ENCODE results near the gene CORO6. TPM values are rescaled to one million over a fixed set of nuclear protein-coding genes. Genes with fewer than 3 reads are reported as not detected.
A peak's percentile ranks its signal among the peaks of the same experiment; 100 is the strongest.

CORO6 gene
- total RNA-seq, 1 experiment from 2014 or later, result 2.3 TPM

- Histone ChIP-seq H4K20me1 (ENCODE audit: control insufficient read depth, insufficient read depth, insufficient read length) (no peaks in the 10 kb centered on the region), H3K18ac (ENCODE audit: insufficient read length, low read depth, low read length) (no peak overlapping the region), H3K27me3 (ENCODE audit: insufficient read depth, low read length) (peaks cover 11% of the 10 kb centered on the region), H2BK20ac (ENCODE audit: low read depth, low read length, poor library complexity, severe bottlenecking) (no peak overlapping the region), H3K9me3 (ENCODE audit: control insufficient read depth, low read depth, low read length) (no peaks in the 10 kb centered on the region), H3K79me1 (ENCODE audit: insufficient read depth, low read depth, low read length, poor library complexity, severe bottlenecking) (no peaks in the 10 kb centered on the region), H2BK15ac (ENCODE audit: low read depth, low read length) (no peak overlapping the region), H2AK5ac (ENCODE audit: insufficient read length, low read length) (no peak overlapping the region), H4K8ac (replicated peaks; ENCODE audit: insufficient read length, low read depth, low read length) (no peak overlapping the region), H2AFZ (ENCODE audit: low read length) (no peak overlapping the region), H3K14ac (ENCODE audit: insufficient read depth, low read length) (no peak overlapping the region), H3K23me2 (ENCODE audit: insufficient read length, low read depth, low read length, poor library complexity, severe bottlenecking) (peaks cover 9% of the 10 kb centered on the region), H3K79me2 (ENCODE audit: insufficient read depth, low read length) (no peaks in the 10 kb centered on the region), H3K9ac (ENCODE audit: extremely low read depth, insufficient read length, low read length) (no peak overlapping the region), H2BK5ac (ENCODE audit: insufficient read length, low read length) (no peak overlapping the region), H4K91ac (ENCODE audit: insufficient read length, low read depth, low read length) (no peak overlapping the region), H3T11ph (ENCODE audit: low read length) (no peak overlapping the region), H3K23ac (ENCODE audit: insufficient read length, low read depth, low read length) (no peak overlapping the region), H3K4me2 (ENCODE audit: insufficient read depth, insufficient read length, low read length) (peak overlapping the region; percentile 23), H3K56ac (ENCODE audit: insufficient read length, low read depth, low read length) (no peak overlapping the region), H3K27ac (ENCODE audit: insufficient read length, low read depth, low read length) (no peak overlapping the region), H3K4me1 (ENCODE audit: insufficient read depth, low read length) (no peaks in the 10 kb centered on the region; the same call in 1 of the 2 replicates), H3K4ac (ENCODE audit: low read depth, low read length) (no peak overlapping the region), H4K5ac (ENCODE audit: insufficient read length, low read depth, low read length) (no peak overlapping the region), H2BK12ac (ENCODE audit: insufficient read length, low read depth, low read length) (no peak overlapping the region), H2BK120ac (ENCODE audit: low read depth, low read length, poor library complexity, severe bottlenecking) (no peak overlapping the region)
- Mint-ChIP-seq H3K4me1 (peaks cover 21 to 43% of the 10 kb centered on the region in 2 experiments), H3K27ac (no peak overlapping the region), H3K4me3 (peak overlapping the region; percentile 33 to 71; a peak in 3 of 5 replicates), H3K36me3 (ENCODE audit: insufficient read depth in 1 of 3, low read depth in 3 of 3) (peaks cover 2 to 10% (median 8%) of the 10 kb centered on the region in 3 experiments; a peak in 4 of 7 replicates), H3K27me3 (ENCODE audit: low read depth) (peaks cover 62% of the 10 kb centered on the region), H3K9me3 (no peaks in the 10 kb centered on the region)
- no peak for TF ChIP-seq CTCF (conservative IDR thresholded peaks at IDR 0.05)
- DNase-seq, result no peak
- no CpG with 5 or more reads among the region's 13 CpGs for WGBS (ENCODE audit: extremely low coverage, insufficient read length, low lambda C conversion rate)
Measured at GRCh38 chr17:29613856-29614255, 8.9 kb downstream of the CORO6 start.
